ENCODE measurements around the gene EEF1AKMT2.

- TF ChIP-seq ATF3 (CRISPR knock-in tag; conservative IDR thresholded peaks at IDR 0.05) (no peak), CTCF (IDR thresholded peaks at IDR 0.05) (no peak), ESRRA (CRISPR knock-in tag; IDR thresholded peaks at IDR 0.05; ENCODE audit: borderline replicate concordance) (no peak), TEAD1 (CRISPR knock-in tag; IDR thresholded peaks at IDR 0.05) (no peak)
Observed at GRCh38 chr10:124708922-124709520, 82.7 kb downstream of the EEF1AKMT2 start.

All from WTC11 (cell line).